Liver (tissue), 9 donors: ENCODE results near the gene TAPBP. TPM values are rescaled to one million over a fixed set of nuclear protein-coding genes. Genes with fewer than 3 reads are reported as not detected.

Experiments used
- DNase-seq: peaks from one replicate; pipeline ENCODE4 v3.0.0-alpha.2; 2017; ENCODE audit warnings: low spot score
- H3K27ac ChIP-seq, 2 donors: one replicate each; pipeline ENCODE4 v1.7.0; 2013; ENCODE audit warnings: inconsistent platforms in 2 of 2, low read length in 2 of 2, control low read depth in 1 of 2, low read depth in 1 of 2, mild to moderate bottlenecking in 1 of 2
- H3K27me3 ChIP-seq, 4 donors: one replicate each; pipeline versions ENCODE4 v1.6.1 to v1.7.0; 2013; ENCODE audit warnings: low read length in 3 of 4, inconsistent platforms in 1 of 4, mild to moderate bottlenecking in 1 of 4, moderate library complexity in 1 of 4; ENCODE audit not compliant: control insufficient read depth in 4 of 4, insufficient read depth in 4 of 4
- H3K36me3 ChIP-seq, 4 donors: one replicate each; pipeline versions ENCODE4 v1.6.1 to v1.7.0; 2013; ENCODE audit warnings: low read length in 3 of 4, mild to moderate bottlenecking in 3 of 4, low read depth in 1 of 4, moderate library complexity in 1 of 4; ENCODE audit not compliant: control insufficient read depth in 4 of 4, insufficient read depth in 3 of 4
- H3K4me1 ChIP-seq, 4 donors: one replicate each; pipeline versions ENCODE4 v1.6.1 to v1.7.0; 2013; ENCODE audit warnings: low read length in 3 of 4, mild to moderate bottlenecking in 3 of 4, moderate library complexity in 1 of 4; ENCODE audit not compliant: control insufficient read depth in 4 of 4, insufficient read depth in 4 of 4
- H3K4me3 ChIP-seq, 3 donors: one replicate each; pipeline versions ENCODE4 v1.6.1 to v1.7.0; 2013; ENCODE audit warnings: low read length in 3 of 3, control low read depth in 1 of 3, low read depth in 1 of 3, mild to moderate bottlenecking in 1 of 3
- H3K9ac ChIP-seq, 2 donors: one replicate each; pipeline ENCODE4 v1.7.0; 2013; ENCODE audit warnings: low read length in 2 of 2, mild to moderate bottlenecking in 2 of 2, moderate library complexity in 2 of 2, control low read depth in 1 of 2, low read depth in 1 of 2
- H3K9me3 ChIP-seq, 4 donors: one replicate each; pipeline versions ENCODE4 v1.6.1 to v1.7.0; 2013; ENCODE audit warnings: low read length in 3 of 4; ENCODE audit not compliant: control insufficient read depth in 4 of 4
- ATF3 ChIP-seq: IDR thresholded peaks from 2 replicates; pipeline ENCODE4 v1.6.1; 2016; ENCODE audit warnings: antibody characterized with exemption
- EGR1 ChIP-seq, 2 donors: IDR thresholded peaks; 2 replicates each; pipeline ENCODE4 v1.6.1; 2016 to 2018; ENCODE audit warnings: antibody characterized with exemption in 2 of 2, low read depth in 2 of 2
- FOXA2 ChIP-seq: IDR thresholded peaks from 2 replicates; pipeline ENCODE4 v1.6.1; 2016; ENCODE audit warnings: antibody characterized with exemption
- GABPA ChIP-seq, 2 donors: IDR thresholded peaks in 1 of 2; conservative IDR thresholded peaks in 1 of 2; 2 replicates each; pipeline ENCODE4 v1.6.1; 2016; ENCODE audit warnings: antibody characterized with exemption in 2 of 2, mild to moderate bottlenecking in 1 of 2, moderate library complexity in 1 of 2
- HNF4A ChIP-seq, 2 donors: conservative IDR thresholded peaks; 2 replicates each; pipeline ENCODE4 v1.6.1; 2016; ENCODE audit warnings: antibody characterized with exemption in 2 of 2, mild to moderate bottlenecking in 2 of 2
- HNF4G ChIP-seq: IDR thresholded peaks from 2 replicates; pipeline ENCODE4 v1.6.1; 2016; ENCODE audit warnings: antibody characterized with exemption
- JUND ChIP-seq, 2 donors: IDR thresholded peaks; 2 replicates each; pipeline ENCODE4 v1.6.1; 2016; ENCODE audit warnings: antibody characterized with exemption in 2 of 2
- MAX ChIP-seq: IDR thresholded peaks from 2 replicates; pipeline ENCODE4 v1.6.1; 2016; ENCODE audit warnings: antibody characterized with exemption
- NR2F2 ChIP-seq: IDR thresholded peaks from 2 replicates; pipeline ENCODE4 v1.6.1; 2016; ENCODE audit warnings: antibody characterized with exemption
- RAD21 ChIP-seq, 2 donors: IDR thresholded peaks; 2 replicates each; pipeline ENCODE4 v1.6.1; 2016; ENCODE audit warnings: antibody characterized with exemption in 2 of 2, mild to moderate bottlenecking in 2 of 2
- RXRA ChIP-seq, 2 donors: IDR thresholded peaks; 2 replicates each; pipeline ENCODE4 v1.6.1; 2017 to 2018; ENCODE audit warnings: antibody characterized with exemption in 2 of 2, mild to moderate bottlenecking in 1 of 2
- SP1 ChIP-seq: IDR thresholded peaks from 2 replicates; pipeline ENCODE4 v1.6.1; 2018; ENCODE audit warnings: antibody characterized with exemption, mild to moderate bottlenecking
- TAF1 ChIP-seq: conservative IDR thresholded peaks from 2 replicates; pipeline ENCODE4 v1.6.1; 2016; ENCODE audit warnings: antibody characterized with exemption, mild to moderate bottlenecking
- YY1 ChIP-seq: IDR thresholded peaks from 2 replicates; pipeline ENCODE4 v1.6.1; 2016; ENCODE audit warnings: antibody characterized with exemption, mild to moderate bottlenecking
- WGBS: extraction: QIAGEN DNeasy Blood & Tissue Kit; methylation state at CpG from one replicate; pipeline ENCODE4 v1.1.7; 2013; 5-methylcytosine and 5-hydroxymethylcytosine counted together
- polyA plus RNA-seq, 2 donors: library from polyadenylated mRNA; stranded (reverse) in 1 of 2; unstranded in 1 of 2; fragments of 200-250 nt in 1 of 2; fragments of >200 nt in 1 of 2; fragmentation: Nextera tagmentation in 1 of 2; extraction: Ambion mirVana in 1 of 2; gene quantifications; one replicate each; pipeline versions ENCODE4 v1.2.1 to v1.2.3, GENCODE V29; 2013 to 2015
- total RNA-seq, 2 donors: library from RNA; depleted of rRNA; stranded (reverse); fragments of >200 nt; gene quantifications; one replicate each; pipeline ENCODE4 v1.2.3, GENCODE V29; 2014
- TF ChIP-seq, protein P1 (sequence below): fragments of 150-350 bp; IDR thresholded peaks from 2 replicates; pipeline ENCODE4 v1.5.1; 2017; ENCODE audit warnings: improper control_type of control experiment, low read depth, low read length; ENCODE audit not compliant: missing input control
- TF ChIP-seq, protein P2 (sequence below): IDR thresholded peaks from 2 replicates; pipeline ENCODE4 v1.6.1; 2016; ENCODE audit warnings: antibody characterized with exemption, mild to moderate bottlenecking
- TF ChIP-seq, protein P3 (sequence below): IDR thresholded peaks from 2 replicates; pipeline ENCODE4 v1.6.1; 2016; ENCODE audit warnings: antibody characterized with exemption
- donor health status: healthy.
- donor health status: healthy.
- donor health status: healthy.
- donor health status: healthy.
- donor health status: healthy.

TAPBP gene
- total and polyA plus RNA-seq, 4 donors = 47.9 to 74.0 (median 51.0) TPM

GRCh38 chr6:33273924-33274902 lies 39.7 kb downstream of the TAPBP start:
- no peak for TF ChIP-seq HNF4G
- peak; percentile 26 for TF ChIP-seq FOXA2
- no peak for TF ChIP-seq SP1
- TF ChIP-seq EGR1 (IDR thresholded peaks at IDR 0.05; ENCODE audit: low read depth in 2 of 2) = no peak
- TF ChIP-seq HNF4A (conservative IDR thresholded peaks at IDR 0.05) = peak in 1 of 2 donors; percentile 57
- TF ChIP-seq, protein P1, sequence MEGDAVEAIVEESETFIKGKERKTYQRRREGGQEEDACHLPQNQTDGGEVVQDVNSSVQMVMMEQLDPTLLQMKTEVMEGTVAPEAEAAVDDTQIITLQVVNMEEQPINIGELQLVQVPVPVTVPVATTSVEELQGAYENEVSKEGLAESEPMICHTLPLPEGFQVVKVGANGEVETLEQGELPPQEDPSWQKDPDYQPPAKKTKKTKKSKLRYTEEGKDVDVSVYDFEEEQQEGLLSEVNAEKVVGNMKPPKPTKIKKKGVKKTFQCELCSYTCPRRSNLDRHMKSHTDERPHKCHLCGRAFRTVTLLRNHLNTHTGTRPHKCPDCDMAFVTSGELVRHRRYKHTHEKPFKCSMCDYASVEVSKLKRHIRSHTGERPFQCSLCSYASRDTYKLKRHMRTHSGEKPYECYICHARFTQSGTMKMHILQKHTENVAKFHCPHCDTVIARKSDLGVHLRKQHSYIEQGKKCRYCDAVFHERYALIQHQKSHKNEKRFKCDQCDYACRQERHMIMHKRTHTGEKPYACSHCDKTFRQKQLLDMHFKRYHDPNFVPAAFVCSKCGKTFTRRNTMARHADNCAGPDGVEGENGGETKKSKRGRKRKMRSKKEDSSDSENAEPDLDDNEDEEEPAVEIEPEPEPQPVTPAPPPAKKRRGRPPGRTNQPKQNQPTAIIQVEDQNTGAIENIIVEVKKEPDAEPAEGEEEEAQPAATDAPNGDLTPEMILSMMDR = no peak
- peak in 1 of 2 donors; percentile 39 for TF ChIP-seq GABPA (IDR thresholded peaks at IDR 0.05 in 1 of 2, conservative IDR thresholded peaks at IDR 0.05 in 1 of 2)
- no peak for TF ChIP-seq YY1
- no peak for DNase-seq
- H3K36me3 ChIP-seq = peaks cover 0 to 29% (median 12%) of the 10 kb centered on the region in 4 donors
- H3K9ac ChIP-seq = no peak overlapping the region
- no peak overlapping the region for H3K27ac ChIP-seq
- H3K27me3 ChIP-seq = no peaks in the 10 kb centered on the region
- H3K4me1 ChIP-seq = peaks cover 9 to 54% (median 42%) of the 10 kb centered on the region in 4 donors
- no peaks in the 10 kb centered on the region for H3K9me3 ChIP-seq
- WGBS = 59% methylated on average over 14 of the region's 14 CpGs
- no peak overlapping the region for H3K4me3 ChIP-seq

DNA sequence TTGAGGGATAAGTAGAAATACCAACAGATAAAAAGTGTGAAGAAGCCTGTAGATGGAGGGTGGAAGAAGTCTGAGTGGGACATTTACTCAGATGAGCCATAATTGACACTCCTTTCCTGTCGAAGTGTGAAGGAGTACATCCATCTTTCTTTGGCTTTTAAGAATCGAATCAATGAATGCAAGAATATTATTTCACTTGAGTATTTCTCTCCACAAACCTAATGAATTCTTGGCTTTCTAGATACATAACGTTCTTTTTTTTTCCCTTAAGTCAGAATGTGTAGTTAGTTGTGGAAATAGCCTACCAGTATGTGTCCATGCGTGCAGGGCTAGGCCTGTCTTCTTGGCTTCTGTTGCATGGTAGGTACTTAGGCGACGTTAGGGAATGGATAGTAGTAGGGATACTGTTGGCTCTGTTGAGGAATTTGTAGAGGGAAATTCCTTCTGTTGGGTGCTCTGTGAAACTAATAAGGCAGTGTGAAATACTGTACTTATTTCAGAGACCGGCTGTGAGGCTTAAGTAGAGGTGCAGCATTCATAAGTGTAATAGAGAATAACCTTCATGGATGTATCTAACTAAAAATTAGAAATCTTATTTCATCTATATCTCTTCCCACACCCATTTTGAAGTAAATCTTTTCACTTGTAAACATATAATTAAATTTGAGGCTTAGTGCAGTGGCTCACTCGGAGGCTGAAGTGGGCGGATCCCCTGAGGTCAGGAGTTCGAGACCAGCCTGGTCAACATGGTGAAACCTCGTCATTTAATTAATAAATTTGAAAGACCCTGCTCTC lies 40.6 kb downstream of the TAPBP start:
- WGBS = 57% methylated on average over 11 of the region's 11 CpGs
- Histone ChIP-seq H3K36me3 (peaks cover 0 to 34% (median 18%) of the 10 kb centered on the region in 4 donors), H3K4me3 (peak overlapping the region; percentile 4 to 97 (median 64)), H3K9ac (peak overlapping the region; percentile 70 to 97), H3K27ac (no peak overlapping the region), H3K9me3 (no peaks in the 10 kb centered on the region), H3K27me3 (no peaks in the 10 kb centered on the region), H3K4me1 (peaks cover 9 to 54% (median 42%) of the 10 kb centered on the region in 4 donors)
- TF ChIP-seq, protein P2, sequence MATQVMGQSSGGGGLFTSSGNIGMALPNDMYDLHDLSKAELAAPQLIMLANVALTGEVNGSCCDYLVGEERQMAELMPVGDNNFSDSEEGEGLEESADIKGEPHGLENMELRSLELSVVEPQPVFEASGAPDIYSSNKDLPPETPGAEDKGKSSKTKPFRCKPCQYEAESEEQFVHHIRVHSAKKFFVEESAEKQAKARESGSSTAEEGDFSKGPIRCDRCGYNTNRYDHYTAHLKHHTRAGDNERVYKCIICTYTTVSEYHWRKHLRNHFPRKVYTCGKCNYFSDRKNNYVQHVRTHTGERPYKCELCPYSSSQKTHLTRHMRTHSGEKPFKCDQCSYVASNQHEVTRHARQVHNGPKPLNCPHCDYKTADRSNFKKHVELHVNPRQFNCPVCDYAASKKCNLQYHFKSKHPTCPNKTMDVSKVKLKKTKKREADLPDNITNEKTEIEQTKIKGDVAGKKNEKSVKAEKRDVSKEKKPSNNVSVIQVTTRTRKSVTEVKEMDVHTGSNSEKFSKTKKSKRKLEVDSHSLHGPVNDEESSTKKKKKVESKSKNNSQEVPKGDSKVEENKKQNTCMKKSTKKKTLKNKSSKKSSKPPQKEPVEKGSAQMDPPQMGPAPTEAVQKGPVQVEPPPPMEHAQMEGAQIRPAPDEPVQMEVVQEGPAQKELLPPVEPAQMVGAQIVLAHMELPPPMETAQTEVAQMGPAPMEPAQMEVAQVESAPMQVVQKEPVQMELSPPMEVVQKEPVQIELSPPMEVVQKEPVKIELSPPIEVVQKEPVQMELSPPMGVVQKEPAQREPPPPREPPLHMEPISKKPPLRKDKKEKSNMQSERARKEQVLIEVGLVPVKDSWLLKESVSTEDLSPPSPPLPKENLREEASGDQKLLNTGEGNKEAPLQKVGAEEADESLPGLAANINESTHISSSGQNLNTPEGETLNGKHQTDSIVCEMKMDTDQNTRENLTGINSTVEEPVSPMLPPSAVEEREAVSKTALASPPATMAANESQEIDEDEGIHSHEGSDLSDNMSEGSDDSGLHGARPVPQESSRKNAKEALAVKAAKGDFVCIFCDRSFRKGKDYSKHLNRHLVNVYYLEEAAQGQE = no peak
- TF ChIP-seq RAD21 (IDR thresholded peaks at IDR 0.05) (no peak), FOXA2 (no peak), ATF3 (no peak), MAX (no peak), JUND (IDR thresholded peaks at IDR 0.05) (no peak), RXRA (IDR thresholded peaks at IDR 0.05) (no peak), TAF1 (no peak), NR2F2 (no peak)
- TF ChIP-seq, protein P3, sequence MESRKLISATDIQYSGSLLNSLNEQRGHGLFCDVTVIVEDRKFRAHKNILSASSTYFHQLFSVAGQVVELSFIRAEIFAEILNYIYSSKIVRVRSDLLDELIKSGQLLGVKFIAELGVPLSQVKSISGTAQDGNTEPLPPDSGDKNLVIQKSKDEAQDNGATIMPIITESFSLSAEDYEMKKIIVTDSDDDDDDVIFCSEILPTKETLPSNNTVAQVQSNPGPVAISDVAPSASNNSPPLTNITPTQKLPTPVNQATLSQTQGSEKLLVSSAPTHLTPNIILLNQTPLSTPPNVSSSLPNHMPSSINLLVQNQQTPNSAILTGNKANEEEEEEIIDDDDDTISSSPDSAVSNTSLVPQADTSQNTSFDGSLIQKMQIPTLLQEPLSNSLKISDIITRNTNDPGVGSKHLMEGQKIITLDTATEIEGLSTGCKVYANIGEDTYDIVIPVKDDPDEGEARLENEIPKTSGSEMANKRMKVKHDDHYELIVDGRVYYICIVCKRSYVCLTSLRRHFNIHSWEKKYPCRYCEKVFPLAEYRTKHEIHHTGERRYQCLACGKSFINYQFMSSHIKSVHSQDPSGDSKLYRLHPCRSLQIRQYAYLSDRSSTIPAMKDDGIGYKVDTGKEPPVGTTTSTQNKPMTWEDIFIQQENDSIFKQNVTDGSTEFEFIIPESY = no peak
- no peak for DNase-seq
